ENCODE results near the gene RNF182. TPM values are rescaled to one million over a fixed set of nuclear protein-coding genes. Genes with fewer than 3 reads are reported as not detected.
"Not testable (repeated sequence)": the region's sequence is repeated elsewhere in the genome, so short reads cannot be mapped to it uniquely, and the experiment has no call there.

RNF182 gene
- polyA plus RNA-seq, 1 of the 3 experiments (the other 2 are of a cell fraction), result 8.0 TPM

GRCh38 chr6:14017626-14018475, 93.1 kb downstream of the RNF182 start:
- Histone ChIP-seq H3K27ac (ENCODE audit: low read depth in 2 of 2, low read length in 1 of 2) (no peak overlapping the region), H4K20me1 (ENCODE audit: insufficient read depth) (no peaks in the 10 kb centered on the region), H3F3A (replicated peaks; ENCODE audit: insufficient read depth) (no peaks in the 10 kb centered on the region), H3K27me3 (ENCODE audit: insufficient read depth) (no peaks in the 10 kb centered on the region), H3K4me3 (ENCODE audit: low read depth in 2 of 2, low read length in 1 of 2) (no peak overlapping the region), H3K36me3 (replicated peaks in 1 of 2; ENCODE audit: control insufficient read depth in 1 of 2, insufficient read depth in 2 of 2, low read length in 1 of 2) (no peaks in the 10 kb centered on the region), H3K4me1 (ENCODE audit: control insufficient read depth in 1 of 2, insufficient read depth in 2 of 2, low read depth in 1 of 2, low read length in 1 of 2) (no peaks in the 10 kb centered on the region), H3K4me2 (no peak overlapping the region), H3K79me2 (ENCODE audit: insufficient read depth) (no peaks in the 10 kb centered on the region), H3K9me3 (no peaks in the 10 kb centered on the region), H3K9ac (no peak overlapping the region), H3K9me2 (no peaks in the 10 kb centered on the region), H2AFZ (ENCODE audit: low read depth) (no peak overlapping the region)
- ChIA-PET POLR2A (no interaction called here), CTCF (interaction anchor here (1.2 to 2.0 kb wide), 2 partner anchors 53 to 109 kb away, joined by 3 to 4 read pairs; no protein-coding TSS in a partner anchor)
- TF ChIP-seq PBX3 (IDR thresholded peaks at IDR 0.05) (no peak), CTCF (IDR thresholded peaks at IDR 0.05) (no peak), RXRA (IDR thresholded peaks at IDR 0.05; ENCODE audit: borderline replicate concordance, low read depth) (no peak), IRF3 (IDR thresholded peaks at IDR 0.05; ENCODE audit: low read depth, low read length) (no peak), USF1 (IDR thresholded peaks at IDR 0.05; ENCODE audit: borderline replicate concordance, low read depth) (no peak), GABPA (IDR thresholded peaks at IDR 0.05; ENCODE audit: low read depth) (no peak), SMC3 (IDR thresholded peaks at IDR 0.05; ENCODE audit: low read depth, low read length) (no peak), ELF1 (IDR thresholded peaks at IDR 0.05) (no peak)
- WGBS (ENCODE audit: low lambda C conversion rate), result 95% methylated on average over 22 of the region's 46 CpGs
- DNase-seq, result no peak

GRCh38 chr6:14018559-14018958, 93.8 kb downstream of the RNF182 start:
- H3K27me3 ChIP-seq (ENCODE audit: insufficient read depth); DNase-seq; H3K36me3 ChIP-seq (replicated peaks in 1 of 2; ENCODE audit: control insufficient read depth in 1 of 2, insufficient read depth in 2 of 2, low read length in 1 of 2); H3K79me2 ChIP-seq (ENCODE audit: insufficient read depth); H3K9me3 ChIP-seq; H2AFZ ChIP-seq (ENCODE audit: low read depth); H4K20me1 ChIP-seq (ENCODE audit: insufficient read depth); H3K4me1 ChIP-seq (ENCODE audit: control insufficient read depth in 1 of 2, insufficient read depth in 2 of 2, low read depth in 1 of 2, low read length in 1 of 2); H3K4me3 ChIP-seq (ENCODE audit: low read depth in 2 of 2, low read length in 1 of 2); H3F3A ChIP-seq (replicated peaks; ENCODE audit: insufficient read depth); POLR2A ChIA-PET; H3K4me2 ChIP-seq; H3K9ac ChIP-seq; H3K27ac ChIP-seq (ENCODE audit: low read depth in 2 of 2, low read length in 1 of 2); H3K9me2 ChIP-seq: not testable (repeated sequence)
- CTCF ChIA-PET, result interaction anchor here (2.0 kb wide), 1 partner anchor 110 kb away, joined by 4 read pairs; no protein-coding TSS in a partner anchor
- WGBS (ENCODE audit: low lambda C conversion rate), result 81% methylated on average over 6 of the region's 6 CpGs
